ENCODE data around the gene SMDT1. TPM values are rescaled to one million over a fixed set of nuclear protein-coding genes. Genes with fewer than 3 reads are reported as not detected.

SMDT1 gene
- total RNA-seq, 1 experiment from 2014 or later, result 44.6 TPM

- DNase-seq (ENCODE audit: low read depth, low spot score), result no peak
- no peaks in the 10 kb centered on the region for H3K9me3 ChIP-seq (ENCODE audit: control insufficient read depth, insufficient read depth, low read depth, low read length)
- H3K27ac ChIP-seq (ENCODE audit: low read length), result no peak overlapping the region
- ChIA-PET CTCF (no interaction called here), POLR2A (no interaction called here)
- intact Hi-C loops (cut with micrococcal nuclease; ENCODE audit: unreplicated experiment), result no loop called here
- ATAC-seq, result no peak
- in situ Hi-C loops (cut with HindIII; ENCODE audit: low pct_unique_long_range_greater_than_20kb, low sequenced_read_pairs), result no loop called here
- H3K36me3 ChIP-seq (ENCODE audit: control insufficient read depth, insufficient read depth, low read length), result no peaks in the 10 kb centered on the region
- H3K27me3 ChIP-seq (ENCODE audit: control insufficient read depth, insufficient read depth, low read length), result no peaks in the 10 kb centered on the region
- no TSS peak for BruUV-seq (replicated peaks)
- TF ChIP-seq SIN3A (IDR thresholded peaks at IDR 0.05; ENCODE audit: borderline replicate concordance, insufficient read depth, low read depth, low read length) (no peak), POLR2AphosphoS5 (IDR thresholded peaks at IDR 0.05; ENCODE audit: low read depth, low read length) (no peak), REST (IDR thresholded peaks at IDR 0.05; ENCODE audit: insufficient read depth in 1 of 2, low read depth in 2 of 2, low read length in 1 of 2) (no peak), TCF7L2 (IDR thresholded peaks at IDR 0.05; ENCODE audit: low read depth, low read length) (no peak)
- TF ChIP-seq, protein P1, sequence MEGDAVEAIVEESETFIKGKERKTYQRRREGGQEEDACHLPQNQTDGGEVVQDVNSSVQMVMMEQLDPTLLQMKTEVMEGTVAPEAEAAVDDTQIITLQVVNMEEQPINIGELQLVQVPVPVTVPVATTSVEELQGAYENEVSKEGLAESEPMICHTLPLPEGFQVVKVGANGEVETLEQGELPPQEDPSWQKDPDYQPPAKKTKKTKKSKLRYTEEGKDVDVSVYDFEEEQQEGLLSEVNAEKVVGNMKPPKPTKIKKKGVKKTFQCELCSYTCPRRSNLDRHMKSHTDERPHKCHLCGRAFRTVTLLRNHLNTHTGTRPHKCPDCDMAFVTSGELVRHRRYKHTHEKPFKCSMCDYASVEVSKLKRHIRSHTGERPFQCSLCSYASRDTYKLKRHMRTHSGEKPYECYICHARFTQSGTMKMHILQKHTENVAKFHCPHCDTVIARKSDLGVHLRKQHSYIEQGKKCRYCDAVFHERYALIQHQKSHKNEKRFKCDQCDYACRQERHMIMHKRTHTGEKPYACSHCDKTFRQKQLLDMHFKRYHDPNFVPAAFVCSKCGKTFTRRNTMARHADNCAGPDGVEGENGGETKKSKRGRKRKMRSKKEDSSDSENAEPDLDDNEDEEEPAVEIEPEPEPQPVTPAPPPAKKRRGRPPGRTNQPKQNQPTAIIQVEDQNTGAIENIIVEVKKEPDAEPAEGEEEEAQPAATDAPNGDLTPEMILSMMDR (IDR thresholded peaks at IDR 0.05), result no peak
- H3K4me1 ChIP-seq (ENCODE audit: control insufficient read depth, insufficient read depth, low read length), result no peaks in the 10 kb centered on the region
- no peak overlapping the region for H3K4me3 ChIP-seq (ENCODE audit: low read depth in 2 of 2, low read length in 2 of 2)
Measured at GRCh38 chr22:42066937-42067336, 12.6 kb upstream of the SMDT1 start.

DNA sequence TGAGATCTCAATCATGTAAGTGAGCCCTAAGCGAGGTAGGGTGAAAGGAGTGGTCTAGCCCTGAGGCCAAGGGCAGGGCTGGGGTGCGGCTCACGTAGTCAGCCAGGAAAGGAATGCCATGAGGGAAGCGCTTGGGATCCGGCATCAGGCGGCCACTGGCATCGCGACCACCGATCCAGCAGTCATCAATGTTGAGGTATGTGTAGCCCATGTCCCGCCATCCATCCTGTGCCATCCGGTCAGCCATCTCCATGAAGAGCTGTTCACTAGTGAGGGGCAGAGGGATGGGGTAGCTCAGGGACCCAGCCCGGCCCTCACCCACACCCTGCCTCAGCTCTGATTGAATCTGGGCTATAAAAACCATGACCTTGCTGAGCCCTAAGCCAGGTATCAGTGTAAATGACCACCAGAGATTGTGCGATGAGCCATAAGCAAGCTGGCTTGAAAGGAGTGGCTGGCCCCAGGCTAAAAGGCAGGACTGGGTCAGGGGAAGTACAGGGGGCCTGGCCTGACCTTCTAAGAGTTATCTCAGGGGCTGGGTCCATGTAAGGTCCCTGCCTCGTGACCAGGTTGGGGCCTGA is 11.7 kb upstream of the SMDT1 start:
- no peak for ATAC-seq
- in situ Hi-C loops (cut with HindIII; ENCODE audit: low pct_unique_long_range_greater_than_20kb, low sequenced_read_pairs) (no loop called here), intact Hi-C loops (cut with micrococcal nuclease; ENCODE audit: unreplicated experiment) (no loop called here)
- no peaks in the 10 kb centered on the region for H3K9me3 ChIP-seq (ENCODE audit: control insufficient read depth, insufficient read depth, low read depth, low read length)
- DNase-seq (ENCODE audit: low read depth, low spot score), result no peak
- BruUV-seq (replicated peaks), result no TSS peak
- TF ChIP-seq, protein P1 (IDR thresholded peaks at IDR 0.05), result no peak
- TF ChIP-seq TCF7L2 (IDR thresholded peaks at IDR 0.05; ENCODE audit: low read depth, low read length) (no peak), REST (IDR thresholded peaks at IDR 0.05; ENCODE audit: insufficient read depth in 1 of 2, low read depth in 2 of 2, low read length in 1 of 2) (no peak), POLR2AphosphoS5 (IDR thresholded peaks at IDR 0.05; ENCODE audit: low read depth, low read length) (no peak), SIN3A (IDR thresholded peaks at IDR 0.05; ENCODE audit: borderline replicate concordance, insufficient read depth, low read depth, low read length) (no peak)
- no peak overlapping the region for H3K27ac ChIP-seq (ENCODE audit: low read length)
- no peaks in the 10 kb centered on the region for H3K4me1 ChIP-seq (ENCODE audit: control insufficient read depth, insufficient read depth, low read length)
- ChIA-PET CTCF (no interaction called here), POLR2A (no interaction called here)
- H3K4me3 ChIP-seq (ENCODE audit: low read depth in 2 of 2, low read length in 2 of 2), result no peak overlapping the region
- no peaks in the 10 kb centered on the region for H3K36me3 ChIP-seq (ENCODE audit: control insufficient read depth, insufficient read depth, low read length)
- H3K27me3 ChIP-seq (ENCODE audit: control insufficient read depth, insufficient read depth, low read length), result no peaks in the 10 kb centered on the region
